B cell (primary cell): ENCODE measurements around the gene NEK5. TPM values are rescaled to one million over a fixed set of nuclear protein-coding genes. Genes with fewer than 3 reads are reported as not detected.
A peak's percentile ranks its signal among the peaks of the same experiment; 100 is the strongest.

Experiments used
- ATAC-seq: fragments of 200-7000 bp; cut with Tn5 transposase; one replicate; pipeline ENCODE4 v1.10.0; 2021; ENCODE audit warnings: low read depth, mild to moderate bottlenecking, moderate number of reproducible peaks, moderate library complexity
- CTCF ChIA-PET: fragments of 350-600 bp; sonication (Branson Sonifier 250); formaldehyde crosslinking; loops from one replicate; lab custom pipeline; 2021; ENCODE audit warnings: antibody characterized with exemption, inconsistent platforms; lab: Charles Lee
- POLR2A ChIA-PET: fragments of 350-600 bp; sonication (Branson Sonifier 250); formaldehyde crosslinking; loops from one replicate; lab custom pipeline; 2021; ENCODE audit warnings: antibody characterized with exemption; lab: Charles Lee
- DNase-seq: peaks from one replicate; pipeline ENCODE4 v3.0.0; 2013
- H2AFZ ChIP-seq: 2 replicates; pipeline ENCODE4 v1.6.1; 2012; ENCODE audit warnings: mild to moderate bottlenecking, low read depth, low read length; ENCODE audit not compliant: insufficient read depth, poor library complexity, severe bottlenecking
- H3K27ac ChIP-seq, 2 donors: 1 replicate in 1 of 2; 2 replicates in 1 of 2; pipeline ENCODE4 v1.5.1; 2012 to 2013; ENCODE audit warnings: low read length in 2 of 2, mild to moderate bottlenecking in 2 of 2, moderate library complexity in 1 of 2
- H3K27me3 ChIP-seq, 4 experiments: fragments of 200-600 bp in 1 of 4; sonication (generic) in 1 of 4; replicated peaks in 1 of 4; 1 replicate in 2 of 4; 2 replicates in 2 of 4; pipeline versions ENCODE4 v1.6.1 to v1.7.0; 2013 to 2016; ENCODE audit warnings: low read length in 3 of 4, mild to moderate bottlenecking in 2 of 4, mixed read lengths in 1 of 4, moderate library complexity in 1 of 4; ENCODE audit not compliant: insufficient read depth in 4 of 4, control insufficient read depth in 3 of 4; ENCODE audit errors: control extremely low read depth in 1 of 4
- H3K36me3 ChIP-seq, 2 experiments: replicated peaks in 1 of 2; 1 replicate in 1 of 2; 2 replicates in 1 of 2; pipeline versions ENCODE4 v1.6.1 to v1.7.1; 2013; ENCODE audit warnings: low read length in 1 of 2; ENCODE audit not compliant: insufficient read depth in 2 of 2, control insufficient read depth in 1 of 2; ENCODE audit errors: control extremely low read depth in 1 of 2, extremely low read depth in 1 of 2
- H3K4me1 ChIP-seq, 2 donors: fragments of 200-600 bp in 1 of 2; sonication (generic) in 1 of 2; 1 replicate in 1 of 2; 2 replicates in 1 of 2; pipeline versions ENCODE4 v1.5.1 to v1.6.1; 2013 to 2017; ENCODE audit warnings: low read length in 2 of 2; ENCODE audit not compliant: control insufficient read depth in 2 of 2, insufficient read depth in 2 of 2
- H3K4me2 ChIP-seq: replicated peaks from 2 replicates; pipeline ENCODE3; 2012; ENCODE audit warnings: mild to moderate bottlenecking, low read depth, low read length; ENCODE audit not compliant: poor library complexity, severe bottlenecking
- H3K4me3 ChIP-seq, 5 experiments: fragments of 200-600 bp in 1 of 5; sonication (generic) in 1 of 5; 1 replicate in 3 of 5; 2 replicates in 2 of 5; pipeline versions ENCODE4 v1.5.1 to v1.7.0; 2011 to 2016; ENCODE audit warnings: low read length in 4 of 5, mild to moderate bottlenecking in 4 of 5, low read depth in 2 of 5, control low read depth in 1 of 5, moderate library complexity in 1 of 5; ENCODE audit not compliant: insufficient read depth in 1 of 5; ENCODE audit errors: control extremely low read depth in 1 of 5, extremely low read depth in 1 of 5
- H3K79me2 ChIP-seq: fragments of 200-600 bp; sonication (generic); one replicate; pipeline ENCODE4 v1.6.0; 2016; ENCODE audit warnings: low read length; ENCODE audit not compliant: control insufficient read depth, insufficient read depth
- H3K9ac ChIP-seq: fragments of 200-600 bp; sonication (generic); 2 replicates; pipeline ENCODE4 v1.6.1; 2017; ENCODE audit warnings: mild to moderate bottlenecking, low read length, moderate library complexity
- H3K9me3 ChIP-seq, 3 donors: one replicate each; pipeline versions ENCODE4 v1.6.1 to v1.7.1; 2013; ENCODE audit warnings: low read length in 2 of 3; ENCODE audit not compliant: control insufficient read depth in 2 of 3, insufficient read depth in 1 of 3; ENCODE audit errors: control extremely low read depth in 1 of 3
- H4K20me1 ChIP-seq: 2 replicates; pipeline ENCODE4 v1.6.0; 2012; ENCODE audit warnings: mild to moderate bottlenecking, low read length; ENCODE audit not compliant: insufficient read depth, control insufficient read depth, poor library complexity, severe bottlenecking
- H3K27ac Mint-ChIP-seq: one replicate; pipeline ENCODE4 v1.8.0; 2021; ENCODE audit warnings: mixed read lengths
- H3K27me3 Mint-ChIP-seq: one replicate; pipeline ENCODE4 v1.8.0; 2021; ENCODE audit warnings: mixed read lengths
- H3K4me1 Mint-ChIP-seq: one replicate; pipeline ENCODE4 v1.8.0; 2021; ENCODE audit warnings: mixed read lengths
- H3K4me3 Mint-ChIP-seq: one replicate; pipeline ENCODE4 v1.8.0; 2021; ENCODE audit warnings: mixed read lengths
- H3K9me3 Mint-ChIP-seq: one replicate; pipeline ENCODE4 v1.8.0; 2022; ENCODE audit warnings: mixed read lengths; ENCODE audit not compliant: insufficient read depth
- CTCF ChIP-seq: fragments of 200-600 bp; IDR thresholded peaks from one replicate; pipeline ENCODE4 v1.8.0; 2022; ENCODE audit warnings: antibody characterized with exemption, mild to moderate bottlenecking
- EZH2 ChIP-seq: IDR thresholded peaks from 2 replicates; pipeline ENCODE4 v1.6.1; 2012; ENCODE audit warnings: borderline replicate concordance, low read depth, mild to moderate bottlenecking, moderate library complexity, low read length; ENCODE audit not compliant: insufficient read depth, poor library complexity, severe bottlenecking
- WGBS: methylation state at CpG from one replicate; pipeline ENCODE4 v1.1.5; 2013; ENCODE audit warnings: missing lambda C conversion rate; ENCODE audit not compliant: insufficient coverage; 5-methylcytosine and 5-hydroxymethylcytosine counted together
- intact Hi-C: fragments of 100-400 bp; cut with micrococcal nuclease; formaldehyde crosslinking; loops from one replicate; pipeline ENCODE4 v1.10.0; 2022
- polyA plus RNA-seq: library from polyadenylated mRNA; depleted of rRNA; stranded (reverse); fragments of >200 nt; gene quantifications from 2 replicates; pipeline ENCODE4 v1.2.3, GENCODE V29; 2012
- total RNA-seq, 2 donors: library from RNA; stranded (reverse); fragments of 120-200 nt in 1 of 2; gene quantifications; 1 replicate in 1 of 2; 2 replicates in 1 of 2; pipeline versions ENCODE4 v1.2.3 to v1.2.4, GENCODE V29; 2013 to 2022

NEK5 gene
- total and polyA plus RNA-seq, 2 donors (not counting 1 experiment from before 2014, with no cell fraction given): not detected

GRCh38 chr13:52160506-52160905, 31.6 kb upstream of the NEK5 start:
- Mint-ChIP-seq H3K4me3 (no peak overlapping the region), H3K27me3 (no peaks in the 10 kb centered on the region), H3K9me3 (no peaks in the 10 kb centered on the region), H3K4me1 (peaks cover 20% of the 10 kb centered on the region), H3K27ac (no peak overlapping the region)
- intact Hi-C loops: no loop called here
- WGBS: 17% methylated on average over 2 of the region's 6 CpGs
- ChIA-PET CTCF (interaction anchor here (0.7 to 1.0 kb wide), 4 partner anchors 14 to 345 kb away, joined by 3 read pairs; no protein-coding TSS in a partner anchor), POLR2A (no interaction called here)
- ATAC-seq (no peak), DNase-seq (no peak)
- H3K4me3 ChIP-seq: no peak overlapping the region
- H3K79me2 ChIP-seq: no peaks in the 10 kb centered on the region
- H3K36me3 ChIP-seq: no peaks in the 10 kb centered on the region
- H3K9me3 ChIP-seq: no peaks in the 10 kb centered on the region
- peaks cover 13% of the 10 kb centered on the region in 2 donors for H3K4me1 ChIP-seq
- TF ChIP-seq EZH2 (no peak), CTCF (no peak)
- no peak overlapping the region for H2AFZ ChIP-seq
- H3K4me2 ChIP-seq: no peak overlapping the region
- no peaks in the 10 kb centered on the region for H4K20me1 ChIP-seq
- no peaks in the 10 kb centered on the region for H3K27me3 ChIP-seq
- no peak overlapping the region for H3K27ac ChIP-seq
- no peak overlapping the region for H3K9ac ChIP-seq

GRCh38 chr13:52160053-52160452, 31.2 kb upstream of the NEK5 start:
- H3K4me1 Mint-ChIP-seq: peaks cover 20% of the 10 kb centered on the region
- ChIA-PET POLR2A (no interaction called here), CTCF (interaction anchor here (0.7 to 1.0 kb wide), 5 partner anchors 14 to 346 kb away, joined by 3 read pairs; no protein-coding TSS in a partner anchor)
- Histone ChIP-seq H3K9ac (peak overlapping the region; percentile 75), H3K4me2 (peak overlapping the region; percentile 78), H2AFZ (peak overlapping the region; percentile 83), H3K27me3 (no peaks in the 10 kb centered on the region), H4K20me1 (no peaks in the 10 kb centered on the region), H3K9me3 (no peaks in the 10 kb centered on the region), H3K36me3 (no peaks in the 10 kb centered on the region), H3K4me3 (peak overlapping the region in 2 of 5 experiments; percentile 59 to 74), H3K4me1 (peaks cover 13% of the 10 kb centered on the region in 2 donors), H3K27ac (no peak overlapping the region), H3K79me2 (no peaks in the 10 kb centered on the region)
- H3K4me3 Mint-ChIP-seq: peak overlapping the region; percentile 91
- peak overlapping the region; percentile 76 for H3K27ac Mint-ChIP-seq
- no peaks in the 10 kb centered on the region for H3K9me3 Mint-ChIP-seq
- intact Hi-C loops: no loop called here
- ATAC-seq (no peak), DNase-seq (no peak)
- no peaks in the 10 kb centered on the region for H3K27me3 Mint-ChIP-seq
- no peak for TF ChIP-seq EZH2
- no peak for TF ChIP-seq CTCF
- WGBS: 100% methylated on average over 1 of the region's 6 CpGs
